Activated CD4-positive, alpha-beta T cell treated with anti-CD3 and anti-CD28 coated beads, Interleukin-2, Interleukin-4, amounts not matched to agents 100 ng/mL and 50 ng/mL, durations not matched to agents 16 hours and 8 hours (primary cell): ENCODE data around the gene FOXO3.

Experiments
- DNase-seq: peaks from one replicate; pipeline ENCODE4 v3.0.0-alpha.2; 2020; ENCODE audit warnings: low spot score

Gene FOXO3

DNA sequence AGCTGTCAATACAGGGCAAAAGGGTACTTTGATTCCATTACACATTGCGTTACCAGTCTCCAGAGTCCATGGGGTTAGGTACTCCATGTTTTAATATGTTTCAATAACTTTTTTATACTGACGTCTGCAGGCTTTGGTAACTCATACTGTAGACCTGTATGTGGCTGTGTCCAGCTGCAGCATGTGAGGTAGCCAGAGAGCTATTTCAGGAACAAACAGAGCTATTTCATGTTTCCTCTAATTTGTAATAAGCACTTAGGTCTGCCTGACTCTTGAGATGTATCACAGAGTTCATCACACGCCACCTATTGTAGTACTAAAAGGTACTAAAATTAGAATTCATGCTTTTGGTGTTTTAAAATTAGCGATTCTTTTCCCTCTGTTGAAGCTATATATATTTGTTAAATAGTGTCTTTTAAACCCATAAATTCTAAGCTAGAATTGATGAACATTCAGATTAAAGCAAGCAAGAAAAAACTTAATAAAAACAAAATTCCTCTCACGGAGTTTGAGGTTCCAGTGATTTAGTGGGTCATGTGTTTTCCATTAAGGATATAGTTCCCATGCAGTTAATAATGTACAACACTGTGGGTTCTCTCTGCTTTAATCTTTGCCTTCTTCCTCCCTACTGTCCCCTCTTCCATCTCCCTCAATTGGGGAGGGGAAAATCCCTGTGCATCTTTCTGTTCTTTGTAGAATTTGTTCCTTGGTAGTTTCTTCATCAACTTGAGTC is 37.0 kb downstream of the FOXO3 start:
- DNase-seq = no peak

DNA sequence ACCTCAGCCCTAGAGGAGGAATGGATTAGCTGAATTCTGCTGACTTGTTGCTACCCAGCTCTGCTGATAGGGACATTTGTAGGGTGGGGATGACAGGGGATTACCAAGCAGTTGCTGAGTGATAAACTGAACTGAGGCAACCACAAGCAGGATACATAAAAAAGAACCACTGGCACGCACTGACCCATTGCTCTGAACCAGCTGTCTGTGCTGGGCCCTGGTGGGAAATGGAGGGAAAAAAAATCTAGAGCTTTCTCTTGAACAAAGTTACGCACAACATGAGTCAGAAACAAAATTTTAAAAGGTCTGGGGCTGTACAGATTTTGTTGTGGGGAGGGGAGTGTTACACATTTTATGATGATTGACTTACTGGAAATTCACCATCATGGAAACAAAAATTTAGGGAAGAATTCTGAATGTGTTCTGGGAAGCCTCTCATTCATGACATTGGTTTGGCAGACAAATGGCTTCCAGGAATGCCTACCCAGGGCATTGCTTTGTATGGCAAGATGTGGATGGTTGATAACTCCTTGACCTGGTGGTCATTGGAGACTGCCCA is 37.7 kb downstream of the FOXO3 start:
- peak; percentile 66 for DNase-seq

DNA sequence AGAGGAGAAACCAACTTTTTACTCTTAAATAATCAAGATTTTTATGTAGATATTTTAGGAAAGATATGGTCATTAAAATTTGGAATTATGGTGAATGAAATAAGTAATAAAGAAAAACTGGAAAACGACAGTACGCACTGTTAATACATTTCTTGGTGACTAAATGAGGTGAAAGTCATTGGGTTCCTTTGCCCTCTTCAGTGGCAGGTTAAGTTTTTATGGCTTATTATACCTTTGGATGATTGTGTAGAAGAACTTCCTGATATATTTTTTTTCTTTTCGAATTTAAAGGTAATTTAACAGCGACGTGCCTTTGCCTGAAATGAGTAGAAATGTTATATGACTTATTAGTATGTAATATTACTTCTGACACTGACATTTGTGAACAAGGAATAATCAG is 43.4 kb downstream of the FOXO3 start:
- no peak for DNase-seq

DNA sequence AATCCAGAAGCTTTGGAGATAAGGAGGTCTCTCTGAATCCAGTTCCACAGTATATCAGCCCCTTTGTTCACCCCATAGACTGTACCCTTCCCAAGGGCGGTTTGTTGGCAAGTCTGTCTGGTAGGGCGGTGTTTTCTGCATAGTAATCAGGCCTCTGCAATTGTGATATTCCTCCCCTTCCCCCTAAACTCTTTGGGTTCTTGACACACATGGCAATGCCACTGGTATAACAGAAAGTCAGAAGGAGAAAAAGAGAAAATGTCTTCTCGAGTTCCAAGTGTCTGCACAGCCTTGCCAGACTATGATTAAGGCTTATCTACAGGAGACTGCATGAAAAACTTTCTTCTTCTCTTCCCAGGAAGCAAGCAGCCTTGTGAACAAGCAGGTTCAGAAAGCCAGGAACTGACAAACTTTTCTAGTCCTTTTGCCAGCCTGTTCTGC is 45.6 kb downstream of the FOXO3 start:
- DNase-seq = no peak

DNA sequence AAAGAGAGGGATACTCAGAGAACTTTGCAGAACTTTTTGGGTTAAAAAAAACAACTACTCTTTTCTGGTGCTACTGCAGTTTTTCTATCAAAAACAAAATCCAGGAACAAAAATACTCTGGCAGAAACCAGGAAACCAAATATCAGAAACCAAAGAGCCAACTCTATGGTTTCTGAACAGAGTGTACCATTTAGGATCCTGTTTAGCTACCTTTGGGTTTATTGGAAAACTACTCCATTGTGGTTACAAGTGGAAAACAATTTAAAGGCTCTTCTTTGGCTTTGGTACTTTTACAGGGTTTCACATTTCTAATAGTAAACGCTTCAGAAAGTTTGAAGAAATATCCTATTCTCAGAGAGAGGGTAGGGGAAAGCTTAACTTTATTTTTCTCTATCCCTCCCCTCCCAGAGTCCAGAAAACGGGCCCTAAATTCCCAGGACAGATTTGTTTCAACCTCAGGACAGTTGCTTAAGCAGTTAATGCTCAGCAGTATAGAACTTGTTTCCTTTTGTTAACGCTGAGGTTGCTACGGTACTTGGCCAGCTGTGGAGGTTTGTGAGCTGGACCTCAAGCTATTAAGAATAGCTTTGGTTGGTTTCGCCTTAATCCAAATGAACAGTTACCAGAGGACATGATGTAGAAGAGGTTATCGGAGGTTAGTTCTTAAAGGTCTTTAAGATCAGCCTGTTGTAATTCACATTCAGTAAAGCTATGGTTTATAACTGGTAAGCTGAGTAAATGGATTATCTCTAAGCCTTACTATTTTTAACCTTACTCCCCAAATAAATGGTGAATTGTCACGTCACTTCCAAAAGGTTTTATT is 47.9 kb downstream of the FOXO3 start:
- no peak for DNase-seq

DNA sequence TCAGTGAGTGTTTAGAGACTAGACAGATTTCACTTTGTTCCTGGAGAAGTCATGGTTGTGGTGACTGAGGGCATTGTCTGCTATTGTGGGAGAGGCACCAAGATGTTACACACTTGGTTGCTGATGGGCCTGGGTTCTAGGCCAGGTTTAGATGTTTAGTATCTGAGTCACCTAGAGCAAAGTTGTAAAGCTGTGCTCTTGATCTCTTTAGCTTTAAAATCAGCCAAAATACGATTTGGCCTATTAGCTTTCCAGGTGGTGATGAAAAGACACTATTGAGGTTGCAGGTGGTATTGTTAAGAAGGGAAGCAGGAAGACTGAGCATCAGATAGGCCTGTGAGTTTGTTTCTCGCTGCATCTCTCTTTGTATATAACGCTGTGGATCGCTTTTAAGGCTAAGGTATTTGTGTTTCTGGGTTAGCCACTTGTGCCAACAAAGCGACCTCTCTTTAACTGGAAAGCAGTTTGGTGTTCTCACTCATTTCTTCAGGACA is 48.6 kb downstream of the FOXO3 start:
- DNase-seq = no peak

DNA sequence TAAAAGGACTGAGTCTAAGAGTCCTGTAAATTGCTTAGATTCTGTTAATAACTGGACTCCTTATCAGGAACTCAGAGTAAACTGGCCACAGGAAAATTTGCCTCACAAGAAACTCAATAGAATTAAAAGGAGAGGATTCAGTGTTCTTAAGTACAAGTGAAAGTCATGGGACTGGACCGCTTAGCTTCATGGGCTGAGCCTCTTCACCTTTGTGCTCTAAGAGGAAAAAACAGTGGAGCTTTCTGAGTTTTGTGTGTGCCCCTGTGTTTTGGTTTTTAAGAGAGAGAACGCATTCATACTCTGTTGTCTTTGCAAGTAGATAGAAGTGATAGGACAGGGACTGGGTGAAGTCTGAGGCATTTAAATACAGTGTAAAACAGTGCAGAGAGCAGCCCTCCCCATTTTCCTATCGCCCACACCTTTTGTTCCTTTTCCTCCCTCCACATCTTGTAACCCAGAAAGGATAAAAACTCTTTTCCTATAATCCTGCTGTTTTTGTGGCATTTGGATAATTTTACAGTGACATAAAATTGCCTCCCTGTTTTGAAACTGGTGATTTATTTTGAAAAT is 49.6 kb downstream of the FOXO3 start:
- DNase-seq = no peak

DNA sequence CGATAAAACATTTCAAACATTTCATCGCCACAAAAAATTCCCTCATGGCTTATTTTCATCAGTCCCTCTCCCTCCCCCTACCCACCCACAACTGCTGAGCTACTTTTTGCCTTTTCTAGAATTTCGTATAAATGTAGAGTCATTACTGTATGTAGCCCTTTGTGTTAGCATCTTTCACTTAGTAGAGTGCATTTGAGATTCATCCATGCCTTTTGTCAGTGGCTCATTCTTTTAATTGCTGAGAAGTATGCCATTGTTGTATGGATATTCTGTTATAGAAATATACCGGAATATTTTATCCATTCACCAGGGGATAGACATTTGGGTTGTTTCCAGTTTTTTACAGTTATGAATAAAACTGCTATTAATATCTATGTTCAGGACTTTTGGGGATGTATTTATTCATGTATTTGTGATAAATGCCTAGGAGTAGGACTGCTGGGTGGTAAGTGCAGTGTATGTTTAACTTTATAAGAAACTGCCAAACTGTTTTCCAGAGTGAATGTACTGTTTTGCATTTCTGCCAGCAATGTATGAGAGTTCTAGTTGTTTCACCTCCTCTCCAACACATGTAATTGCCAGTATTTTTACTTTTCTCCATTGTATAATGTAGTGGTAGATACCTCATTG is 50.4 kb downstream of the FOXO3 start:
- DNase-seq = no peak

DNA sequence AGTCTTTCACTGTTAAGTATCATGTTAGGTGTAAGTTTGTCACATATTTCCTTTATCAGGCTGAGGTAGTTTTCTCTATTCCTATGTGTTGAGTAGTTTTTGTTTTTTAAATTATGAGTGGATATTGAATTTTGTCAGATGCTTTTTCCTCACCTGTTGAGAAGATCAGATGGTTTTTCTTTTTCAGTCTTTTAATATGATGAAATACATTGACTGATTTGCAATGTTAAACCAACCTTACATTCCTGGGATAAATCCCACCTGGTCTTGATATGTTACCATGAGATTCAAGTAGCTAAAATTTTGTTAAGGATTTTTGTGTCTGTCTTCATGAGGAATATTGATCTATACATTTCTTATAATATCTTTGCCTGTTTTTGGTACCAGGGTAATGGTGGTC is 52.1 kb downstream of the FOXO3 start:
- no peak for DNase-seq

DNA sequence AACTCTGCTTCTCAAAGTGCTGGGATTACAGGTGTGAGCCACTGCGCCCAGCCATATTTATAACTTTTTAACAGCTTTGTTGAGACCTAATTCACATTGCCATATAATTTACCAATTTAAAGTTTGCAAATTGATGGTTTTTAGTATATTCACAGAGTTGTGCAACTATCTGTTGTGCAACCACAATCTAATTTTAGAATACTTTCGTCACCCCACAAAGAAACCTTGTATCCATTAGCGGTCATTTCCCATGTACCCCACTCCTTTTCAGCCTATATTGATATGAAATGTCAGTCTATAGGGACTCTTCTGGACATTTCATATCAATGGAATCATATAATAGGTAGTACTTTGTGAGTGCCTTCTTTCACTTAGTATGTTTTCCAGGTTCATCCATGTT is 55.8 kb downstream of the FOXO3 start:
- no peak for DNase-seq

DNA sequence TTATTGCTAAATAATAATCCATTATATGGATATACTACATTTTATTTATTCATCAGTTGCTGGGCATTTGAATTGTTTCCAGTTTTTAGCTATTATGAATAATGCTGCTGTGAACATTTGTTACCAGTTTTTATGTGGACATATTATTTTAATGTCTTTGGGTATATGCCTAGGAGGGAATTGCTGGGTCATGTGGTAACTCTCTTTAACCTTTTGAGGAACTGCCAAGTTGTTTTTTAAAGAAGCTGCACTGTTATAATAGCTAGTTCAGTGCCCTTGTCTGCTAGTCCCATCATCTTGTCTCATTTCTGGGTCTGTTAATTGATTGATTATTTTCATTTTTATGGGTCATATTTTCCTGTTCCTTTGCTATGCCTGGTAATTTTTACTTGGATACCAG is 56.3 kb downstream of the FOXO3 start:
- no peak for DNase-seq

DNA sequence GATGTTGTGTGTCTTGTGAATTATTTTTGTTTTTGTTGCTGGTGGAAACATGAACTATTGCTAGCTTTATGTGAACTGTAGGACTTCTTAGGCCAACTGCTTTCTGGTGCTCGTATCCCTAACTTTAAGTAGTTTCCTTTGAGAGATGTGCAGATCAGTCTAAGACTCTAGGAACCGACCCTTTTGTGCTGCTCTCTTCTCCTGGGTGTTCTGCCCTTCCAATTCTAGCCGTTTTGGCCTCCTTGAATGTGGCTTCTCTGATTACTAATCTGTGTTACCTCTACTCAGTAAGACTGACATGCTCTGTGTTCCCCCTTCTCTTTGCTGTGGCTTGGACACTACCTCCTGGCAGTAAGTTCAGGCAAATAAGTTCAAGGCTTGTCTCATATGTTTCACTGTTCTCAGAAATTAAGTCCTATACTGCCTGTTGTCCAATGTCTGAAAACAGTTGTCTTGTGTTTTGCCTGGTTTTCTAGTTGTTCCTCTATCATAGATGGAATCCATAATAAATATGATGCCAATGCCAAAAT is 58.0 kb downstream of the FOXO3 start:
- no peak for DNase-seq

DNA sequence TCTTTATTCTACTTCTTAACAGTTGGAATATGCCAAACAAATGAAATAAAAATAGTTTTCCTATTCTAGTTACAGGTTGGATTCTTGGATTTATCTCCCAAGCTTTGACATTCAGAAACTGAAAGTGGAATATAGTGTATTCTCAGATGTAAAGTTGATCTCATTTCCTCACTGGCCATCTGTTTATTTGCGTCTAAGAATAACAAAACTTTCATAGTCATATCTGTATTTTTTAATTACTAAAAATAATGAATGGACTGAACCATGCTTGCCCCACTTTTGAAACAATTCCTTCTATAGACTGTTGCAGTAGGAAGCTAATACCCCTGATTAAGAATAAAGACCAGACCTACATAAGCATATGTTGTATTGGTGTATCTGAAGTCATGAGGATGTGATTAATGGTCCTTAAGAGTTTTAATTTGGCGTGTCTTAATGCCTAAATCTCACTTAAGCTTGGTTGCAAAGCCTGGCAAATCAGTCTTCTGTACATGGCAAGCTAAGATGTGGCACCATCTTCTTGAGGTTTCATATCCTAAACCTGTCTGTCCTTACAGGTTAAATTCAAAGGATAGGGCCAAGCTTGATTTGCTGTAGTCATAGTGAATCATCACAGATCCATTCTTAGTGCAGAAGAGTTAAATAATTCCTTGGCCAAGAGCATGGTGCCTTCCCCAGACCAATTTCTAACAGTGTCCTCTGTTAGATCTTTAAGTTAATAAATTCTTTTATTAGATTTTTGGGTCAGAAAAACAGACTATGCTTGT is 58.9 kb downstream of the FOXO3 start:
- DNase-seq = no peak

DNA sequence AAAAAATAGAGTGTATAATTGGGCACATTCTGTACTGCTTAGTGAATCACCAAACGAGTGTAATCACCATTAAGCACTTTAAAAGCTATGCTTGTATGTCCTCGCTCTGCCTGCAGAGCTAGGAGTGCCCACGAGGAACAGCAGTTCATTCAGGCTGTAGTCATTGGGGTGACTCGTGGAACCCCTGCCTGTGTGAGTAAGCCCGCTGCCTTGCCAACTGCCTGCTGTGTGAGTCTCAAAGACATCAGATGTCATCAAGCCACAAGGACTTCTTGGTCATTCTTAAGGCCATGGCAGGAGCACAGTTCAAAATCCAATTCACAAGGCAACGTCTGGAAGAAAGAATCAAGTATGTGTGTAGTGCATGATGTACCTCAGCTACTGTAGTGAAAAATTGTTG is 60.4 kb downstream of the FOXO3 start:
- DNase-seq = no peak

DNA sequence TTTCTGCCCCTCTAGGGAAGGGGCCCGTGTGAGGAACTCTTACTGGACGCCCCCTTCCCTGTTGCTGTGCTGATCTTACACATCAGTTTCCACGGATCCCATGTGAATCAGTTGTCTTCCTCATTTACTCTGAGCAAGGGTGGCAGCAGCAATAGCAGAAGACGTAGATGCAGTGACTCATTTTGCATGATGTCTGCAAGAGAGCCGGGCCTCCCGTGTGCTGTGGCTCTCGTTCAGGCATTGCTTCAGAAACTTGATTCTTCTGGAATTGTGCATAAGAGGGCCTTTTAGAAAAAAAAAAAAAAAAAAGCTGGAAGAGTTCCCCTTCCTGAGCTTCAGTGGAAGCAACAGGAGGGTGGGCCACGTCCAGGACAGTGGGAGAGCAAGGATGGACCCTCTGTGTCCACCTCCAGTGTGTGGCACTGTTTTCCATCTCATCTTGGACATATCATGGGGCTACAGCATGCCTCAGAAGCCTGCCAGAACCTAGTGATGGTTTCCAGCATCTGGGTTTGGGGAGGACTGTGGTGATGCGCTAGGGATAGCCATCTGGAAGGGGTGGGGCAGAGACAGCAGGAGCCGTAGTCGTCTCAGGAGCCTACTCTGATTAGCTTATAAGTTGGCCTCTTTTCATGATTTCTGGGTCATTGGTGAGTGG is 62.1 kb downstream of the FOXO3 start:
- no peak for DNase-seq

DNA sequence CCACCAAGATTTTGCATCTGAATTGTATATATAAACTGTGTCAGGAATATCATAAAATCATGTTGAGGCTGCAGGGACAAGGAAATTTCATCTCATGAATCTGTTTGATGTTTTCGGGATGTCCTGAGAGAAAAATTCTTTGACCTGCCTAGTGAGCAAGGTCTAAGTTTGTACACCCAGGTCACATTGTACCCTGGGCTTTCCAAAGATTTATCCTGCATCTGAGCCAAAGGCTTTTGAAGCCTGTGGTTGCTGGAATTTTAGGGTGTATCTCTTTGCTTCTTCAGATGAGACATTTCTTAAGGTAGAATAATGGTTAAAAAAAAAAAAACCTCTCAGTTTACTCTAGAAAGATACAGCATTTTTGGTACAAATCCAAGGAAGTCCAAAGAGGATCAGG is 63.3 kb downstream of the FOXO3 start:
- no peak for DNase-seq

DNA sequence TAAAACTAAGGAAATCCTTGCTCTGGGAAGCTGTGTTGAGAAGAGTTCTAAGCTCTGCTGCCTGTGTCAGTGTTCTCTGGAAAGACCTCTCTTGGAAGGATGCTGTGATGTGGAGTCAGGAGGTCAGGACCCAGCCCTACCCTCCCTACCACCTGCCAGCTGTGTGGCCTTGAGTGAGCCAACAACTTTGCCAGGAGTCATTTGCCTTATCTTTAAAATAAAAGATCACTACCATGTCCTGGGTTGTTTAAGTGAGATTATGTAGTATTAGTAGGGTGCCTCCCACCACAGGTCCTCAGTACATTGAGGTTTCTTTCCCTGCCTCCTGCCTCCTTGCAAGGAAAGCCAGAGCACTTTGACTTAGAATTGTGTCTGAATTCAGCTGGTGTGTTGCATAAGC is 64.9 kb downstream of the FOXO3 start:
- no peak for DNase-seq

DNA sequence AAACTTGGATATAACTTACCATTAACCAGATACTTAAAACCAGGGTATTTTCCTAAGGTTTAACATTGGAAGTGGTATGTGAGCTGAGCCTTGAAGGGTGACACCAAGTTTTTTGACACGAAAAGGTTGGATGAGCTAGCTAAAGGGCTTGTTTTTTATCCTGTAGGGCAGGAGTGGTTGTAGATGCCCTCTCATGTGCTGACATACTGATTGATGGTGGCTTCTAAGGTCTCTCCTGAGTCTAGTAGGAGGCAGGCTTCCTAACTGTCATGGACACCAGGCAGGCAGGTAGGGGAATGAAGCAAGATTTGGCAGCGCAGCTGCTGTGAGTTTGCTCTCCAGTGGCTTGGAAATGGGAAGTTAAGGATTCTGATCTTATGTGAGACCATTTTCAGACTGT is 66.1 kb downstream of the FOXO3 start:
- DNase-seq = no peak

DNA sequence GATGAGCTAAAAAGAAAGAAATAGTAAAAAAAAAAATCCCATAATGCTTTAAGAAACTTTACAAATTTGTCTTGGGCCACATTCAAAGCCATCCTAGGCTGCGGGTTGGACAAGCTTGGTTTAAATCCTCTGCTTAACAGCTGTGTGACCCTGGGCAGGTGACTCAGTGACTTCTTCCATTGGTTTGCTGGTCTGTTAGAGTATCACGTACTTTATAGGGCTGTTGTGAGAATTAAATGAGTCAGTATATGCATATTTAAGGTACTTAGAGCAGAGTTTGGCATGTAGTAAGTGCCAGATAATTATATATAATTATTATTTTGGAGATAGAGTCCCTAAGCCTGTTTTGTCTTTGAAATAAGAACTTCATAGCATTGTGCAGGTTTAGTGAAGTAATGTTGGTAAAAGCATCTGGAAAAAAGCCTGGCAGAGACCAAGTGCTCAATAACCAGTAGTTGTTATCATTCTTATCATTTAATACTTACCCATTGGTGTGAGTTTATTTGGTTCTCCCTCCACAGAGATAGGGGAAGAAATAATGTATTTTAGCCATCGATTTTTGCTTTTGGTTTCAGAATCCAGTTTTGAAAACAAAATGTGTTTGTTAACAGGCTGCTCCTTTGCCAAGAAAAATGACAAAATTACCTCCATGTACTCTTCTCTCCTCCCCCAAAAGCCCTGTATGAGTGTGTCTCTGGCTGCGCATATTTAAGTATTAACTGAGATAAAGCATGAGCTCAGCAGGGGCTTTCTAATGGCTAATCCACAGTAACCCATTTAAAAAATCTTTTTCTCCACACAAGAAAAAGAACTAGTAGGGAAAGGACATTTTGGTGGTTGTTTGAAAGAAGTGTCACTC is 67.2 kb downstream of the FOXO3 start:
- DNase-seq = no peak
